ENCODE measurements around the gene SAMD11. TPM values are rescaled to one million over a fixed set of nuclear protein-coding genes. Genes with fewer than 3 reads are reported as not detected.
A peak's percentile ranks its signal among the peaks of the same experiment; 100 is the strongest.

Gene SAMD11
- total RNA-seq, 1 donor from 2014 or later = 33.9 TPM

DNA sequence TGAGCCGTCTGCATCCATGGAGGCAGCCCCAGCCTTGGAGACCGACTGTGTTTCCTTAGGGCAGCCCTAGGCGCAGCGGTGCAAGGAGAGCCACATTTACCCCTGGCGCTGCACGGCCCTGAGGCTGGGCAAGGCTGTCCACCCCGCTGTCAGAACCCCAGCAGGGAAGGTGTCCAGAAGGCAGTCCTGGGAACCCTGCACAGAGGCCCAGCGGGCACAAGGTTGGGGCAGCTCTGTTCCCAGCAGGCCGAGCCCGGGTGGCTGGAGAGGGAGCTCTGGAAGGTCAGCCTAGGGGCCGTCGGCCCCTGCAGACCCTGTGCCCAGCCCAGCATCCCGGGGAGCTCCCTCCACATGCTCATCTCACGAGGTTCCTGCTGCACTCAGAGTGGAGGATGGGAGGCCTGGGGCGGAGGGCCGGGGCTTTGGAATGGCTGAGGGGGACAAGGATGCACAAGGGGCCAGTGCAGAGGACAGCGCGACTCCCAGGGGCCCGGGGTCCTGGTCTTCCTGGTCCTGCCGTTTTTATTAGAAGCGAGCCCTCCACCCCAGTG is 19.9 kb upstream of the SAMD11 start:
- no peaks in the 10 kb centered on the region for H3K9me3 ChIP-seq
- intact Hi-C loops (cut with DNase I) = no loop called here
- no peaks in the 10 kb centered on the region for H3K27me3 ChIP-seq
- H3K27ac ChIP-seq = no peak overlapping the region
- TF ChIP-seq, protein P1, sequence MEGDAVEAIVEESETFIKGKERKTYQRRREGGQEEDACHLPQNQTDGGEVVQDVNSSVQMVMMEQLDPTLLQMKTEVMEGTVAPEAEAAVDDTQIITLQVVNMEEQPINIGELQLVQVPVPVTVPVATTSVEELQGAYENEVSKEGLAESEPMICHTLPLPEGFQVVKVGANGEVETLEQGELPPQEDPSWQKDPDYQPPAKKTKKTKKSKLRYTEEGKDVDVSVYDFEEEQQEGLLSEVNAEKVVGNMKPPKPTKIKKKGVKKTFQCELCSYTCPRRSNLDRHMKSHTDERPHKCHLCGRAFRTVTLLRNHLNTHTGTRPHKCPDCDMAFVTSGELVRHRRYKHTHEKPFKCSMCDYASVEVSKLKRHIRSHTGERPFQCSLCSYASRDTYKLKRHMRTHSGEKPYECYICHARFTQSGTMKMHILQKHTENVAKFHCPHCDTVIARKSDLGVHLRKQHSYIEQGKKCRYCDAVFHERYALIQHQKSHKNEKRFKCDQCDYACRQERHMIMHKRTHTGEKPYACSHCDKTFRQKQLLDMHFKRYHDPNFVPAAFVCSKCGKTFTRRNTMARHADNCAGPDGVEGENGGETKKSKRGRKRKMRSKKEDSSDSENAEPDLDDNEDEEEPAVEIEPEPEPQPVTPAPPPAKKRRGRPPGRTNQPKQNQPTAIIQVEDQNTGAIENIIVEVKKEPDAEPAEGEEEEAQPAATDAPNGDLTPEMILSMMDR (IDR thresholded peaks at IDR 0.05) = no peak
- H3K4me3 ChIP-seq = peak overlapping the region in 1 of 2 donors; percentile 43
- peaks cover 10% of the 10 kb centered on the region for H3K4me1 ChIP-seq
- DNase-seq (ENCODE audit: extremely low spot score in 2 of 2) = peak in 1 of 2 donors; percentile 83
- no peaks in the 10 kb centered on the region for H3K36me3 ChIP-seq

DNA sequence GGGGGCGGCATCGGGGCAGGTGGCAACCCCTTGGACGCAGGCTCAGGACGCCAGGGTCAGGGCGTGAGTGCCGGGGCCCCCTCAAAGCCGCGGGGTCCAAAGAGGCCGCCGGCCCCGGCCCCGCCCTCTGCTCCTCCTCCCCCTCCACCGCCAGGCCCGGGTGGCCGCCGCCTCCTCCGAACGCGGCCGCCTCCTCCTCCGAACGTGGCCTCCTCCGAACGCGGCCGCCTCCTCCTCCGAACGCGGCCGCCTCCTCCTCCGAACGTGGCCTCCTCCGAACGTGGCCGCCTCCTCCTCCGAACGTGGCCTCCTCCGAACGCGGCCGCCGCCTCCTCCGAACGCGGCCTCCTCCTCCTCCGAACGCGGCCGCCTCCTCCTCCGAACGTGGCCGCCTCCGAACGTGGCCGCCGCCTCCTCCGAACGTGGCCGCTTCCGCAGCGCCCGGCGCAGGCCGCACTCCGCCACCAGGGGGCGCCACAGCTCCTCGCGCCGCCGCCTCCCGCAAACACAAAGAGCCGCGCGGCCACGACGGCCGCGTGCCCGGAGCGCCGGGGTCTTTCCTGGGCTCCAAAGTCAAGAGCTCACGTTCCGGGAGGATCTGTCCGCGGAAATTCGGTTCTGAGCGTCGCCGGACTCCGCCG is 19.3 kb upstream of the SAMD11 start:
- Histone ChIP-seq H3K27ac (no peak overlapping the region), H3K9me3 (no peaks in the 10 kb centered on the region), H3K4me1 (peaks cover 10% of the 10 kb centered on the region), H3K27me3 (no peaks in the 10 kb centered on the region), H3K36me3 (no peaks in the 10 kb centered on the region), H3K4me3 (peak overlapping the region; percentile 36 to 43)
- intact Hi-C loops (cut with DNase I) = no loop called here
- TF ChIP-seq, protein P1 (IDR thresholded peaks at IDR 0.05) = peak; percentile 80 to 92 (median 82)
- no peak for TF ChIP-seq POLR2AphosphoS5 (IDR thresholded peaks at IDR 0.05; ENCODE audit: insufficient read depth in 1 of 2, low read depth in 1 of 2)
- TF ChIP-seq POLR2A (IDR thresholded peaks at IDR 0.05) = no peak
- DNase-seq (ENCODE audit: extremely low spot score in 2 of 2) = peak in 1 of 2 donors; percentile 89

DNA sequence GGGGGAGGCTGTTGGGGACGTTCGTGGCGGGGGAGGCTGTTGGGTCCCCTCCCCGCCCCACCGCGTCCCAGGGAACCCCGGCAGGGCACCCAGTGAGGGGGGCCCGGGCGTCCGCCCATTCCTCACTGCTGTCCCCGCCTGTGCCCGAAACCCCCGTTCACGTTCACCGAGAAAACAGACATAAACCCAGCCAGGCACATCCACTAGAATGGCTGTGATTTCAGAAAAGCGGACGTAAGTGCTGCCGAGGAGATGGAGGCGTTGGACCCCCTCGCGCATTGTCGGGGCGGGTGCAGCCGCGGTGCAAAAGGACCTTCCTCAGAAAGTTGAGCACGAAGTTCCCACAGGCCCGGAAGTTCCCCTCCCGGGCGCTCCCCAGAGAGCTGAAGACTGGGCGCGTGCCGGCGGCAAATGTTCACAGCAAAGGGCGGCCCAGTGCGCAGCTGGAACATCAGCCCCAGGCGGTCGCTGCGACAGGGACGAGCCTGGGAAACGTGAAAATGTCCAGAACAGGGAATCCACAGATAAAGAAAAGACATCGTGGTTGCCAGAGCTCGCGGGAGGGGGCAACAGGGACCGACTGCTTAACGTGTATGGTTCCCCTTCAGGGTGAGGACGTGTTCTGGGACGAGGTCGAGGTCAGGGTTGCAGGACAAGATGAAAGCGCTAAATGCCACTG is 18.5 kb upstream of the SAMD11 start:
- Histone ChIP-seq H3K27ac (no peak overlapping the region), H3K9me3 (no peaks in the 10 kb centered on the region), H3K4me3 (peak overlapping the region; percentile 36 to 43), H3K36me3 (no peaks in the 10 kb centered on the region), H3K4me1 (peaks cover 10% of the 10 kb centered on the region), H3K27me3 (no peaks in the 10 kb centered on the region)
- TF ChIP-seq POLR2AphosphoS5 (IDR thresholded peaks at IDR 0.05; ENCODE audit: insufficient read depth in 1 of 2, low read depth in 1 of 2) (peak in 1 of 2 donors; percentile 34), POLR2A (IDR thresholded peaks at IDR 0.05) (no peak)
- intact Hi-C loops (cut with DNase I) = loop anchor here (5.0 kb wide), 1 partner anchor 57 kb away; the partner anchor contains the start of gene KLHL17
- peak in 1 of 2 donors; percentile 84 for DNase-seq (ENCODE audit: extremely low spot score in 2 of 2)

DNA sequence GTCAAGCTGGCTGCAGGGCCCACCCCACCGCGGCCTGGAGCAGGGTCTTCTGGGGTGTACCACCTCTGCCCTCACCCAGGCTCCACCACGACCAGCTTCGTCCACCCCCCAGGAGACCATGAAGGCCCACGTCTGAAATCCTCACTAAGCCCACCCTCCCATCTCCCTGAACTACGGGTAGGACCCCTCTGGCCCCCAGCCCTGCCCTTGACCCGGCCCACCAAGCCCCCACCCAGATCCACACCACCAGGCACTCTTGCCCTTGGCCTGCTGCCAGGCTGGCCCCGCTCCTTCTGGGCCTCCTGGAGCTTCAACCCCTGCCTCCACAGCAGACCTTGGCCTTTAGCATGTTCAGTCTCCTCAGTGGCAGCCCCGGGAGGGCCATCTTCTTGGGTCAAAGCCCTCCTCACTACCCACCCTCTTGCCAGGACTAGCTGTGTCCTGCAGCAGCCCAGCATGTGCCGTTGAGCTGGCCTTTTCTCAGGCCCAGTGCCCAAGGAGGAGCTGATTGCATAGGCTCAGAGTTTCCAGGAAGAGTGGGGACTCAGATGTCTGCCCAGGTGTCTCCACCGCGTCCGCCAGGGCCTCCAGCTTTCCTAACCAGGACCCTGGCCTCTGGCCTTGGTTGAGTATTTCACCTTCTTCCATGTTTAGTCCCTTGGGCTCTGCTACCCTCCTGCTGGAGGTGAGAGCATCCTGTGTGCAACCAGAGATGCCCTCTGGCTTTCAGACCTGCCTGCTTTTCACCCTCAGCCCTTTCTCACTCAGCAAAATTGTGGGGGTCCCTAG is 17.7 kb upstream of the SAMD11 start:
- Histone ChIP-seq H3K9me3 (no peaks in the 10 kb centered on the region), H3K36me3 (no peaks in the 10 kb centered on the region), H3K4me1 (peaks cover 10% of the 10 kb centered on the region), H3K4me3 (no peak overlapping the region), H3K27me3 (no peaks in the 10 kb centered on the region), H3K27ac (no peak overlapping the region)
- peak; percentile 83 to 92 for DNase-seq (ENCODE audit: extremely low spot score in 2 of 2)
- intact Hi-C loops (cut with DNase I) = loop anchor here (5.0 kb wide), 1 partner anchor 56 kb away; the partner anchor contains the start of gene KLHL17
- TF ChIP-seq, protein P1 (IDR thresholded peaks at IDR 0.05) = no peak
- no peak for TF ChIP-seq POLR2A (IDR thresholded peaks at IDR 0.05)
- TF ChIP-seq POLR2AphosphoS5 (IDR thresholded peaks at IDR 0.05; ENCODE audit: insufficient read depth in 1 of 2, low read depth in 1 of 2) = no peak
